HepG2 (cell line): ENCODE results near the gene OTP. TPM values are rescaled to one million over a fixed set of nuclear protein-coding genes. Genes with fewer than 3 reads are reported as not detected.

Source experiments
- ATAC-seq: fragments of 200-7000 bp; cut with Tn5 transposase; 3 replicates; pipeline ENCODE4 v1.9.1; 2020; ENCODE audit warnings: mild to moderate bottlenecking, moderate library complexity
- BruUV-seq: library from RNA; stranded (reverse); fragments of 400-500 nt; replicated peaks from 2 replicates; lab custom pipeline; 2021; lab: Mats Ljungman, UMichigan
- CTCF ChIA-PET: fragments of 300-600 bp; formaldehyde crosslinking; extraction: SDS; loops from one replicate; lab custom pipeline; 2021; ENCODE audit warnings: low total read pairs, inconsistent platforms, low intra/inter-chr PET ratio; lab: Yijun Ruan, JAX
- POLR2A ChIA-PET: fragments of 350-600 bp; sonication (Branson Sonifier 250); formaldehyde crosslinking; loops from one replicate; lab custom pipeline; 2020; ENCODE audit warnings: antibody characterized with exemption, inconsistent platforms; lab: Yijun Ruan, JAX
- DNase-seq: peaks from one replicate; pipeline ENCODE4 v3.0.0-alpha.2; 2015; ENCODE audit warnings: low spot score
- FAIRE-seq: peaks from 3 replicates; lab custom pipeline; 2011; peaks lifted over from hg19 to GRCh38; lab: Jason Lieb, UNC
- H2AFZ ChIP-seq: one replicate; pipeline ENCODE4 v1.6.1; 2011; ENCODE audit warnings: low read length, inconsistent platforms
- H3K27ac ChIP-seq: fragments of 300-600 bp; 3 replicates; pipeline ENCODE4 v1.8.0; 2011; ENCODE audit warnings: mixed run types, mild to moderate bottlenecking, mixed read lengths, low read length, inconsistent platforms; ENCODE audit not compliant: insufficient read depth; ENCODE audit errors: extremely low read length
- H3K27me3 ChIP-seq, 2 experiments: fragments of 200-600 bp in 1 of 2; 2 replicates in 1 of 2; 3 replicates in 1 of 2; pipeline versions ENCODE4 v1.6.0 to v1.8.0; 2011; ENCODE audit warnings: low read length in 2 of 2, mild to moderate bottlenecking in 2 of 2, moderate library complexity in 2 of 2, inconsistent platforms in 1 of 2; ENCODE audit not compliant: insufficient read depth in 2 of 2, control insufficient read depth in 1 of 2
- H3K36me3 ChIP-seq, 2 experiments: fragments of 200-600 bp in 1 of 2; replicated peaks in 1 of 2; 2 replicates in 1 of 2; 3 replicates in 1 of 2; pipeline versions ENCODE4 v1.5.1 to v1.8.0; 2011; ENCODE audit warnings: low read length in 2 of 2, inconsistent platforms in 1 of 2; ENCODE audit not compliant: insufficient read depth in 2 of 2, control insufficient read depth in 1 of 2
- H3K4me1 ChIP-seq: 2 replicates; pipeline ENCODE4 v1.5.1; 2012; ENCODE audit warnings: low read length, inconsistent platforms; ENCODE audit not compliant: insufficient read depth
- H3K4me2 ChIP-seq: 2 replicates; pipeline ENCODE4 v1.6.0; 2011; ENCODE audit warnings: low read depth, low read length, inconsistent platforms
- H3K4me3 ChIP-seq, 3 experiments: fragments of 200-600 bp in 1 of 3; sonication (generic), shearing (Covaris generic) in 1 of 3; replicated peaks in 1 of 3; 2 replicates each; pipeline ENCODE4 v1.5.1; 2011 to 2016; ENCODE audit warnings: low read length in 3 of 3, inconsistent platforms in 2 of 3, low read depth in 2 of 3, mild to moderate bottlenecking in 2 of 3, control low read depth in 1 of 3, mixed read lengths in 1 of 3; ENCODE audit not compliant: insufficient read depth in 1 of 3
- H3K79me2 ChIP-seq: one replicate; pipeline ENCODE4 v1.6.1; 2011; ENCODE audit warnings: low read length, inconsistent platforms; ENCODE audit not compliant: insufficient read depth
- H3K9ac ChIP-seq: 2 replicates; pipeline ENCODE4 v1.6.0; 2011; ENCODE audit warnings: mild to moderate bottlenecking, low read depth, low read length, inconsistent platforms; ENCODE audit not compliant: insufficient read depth
- H3K9me3 ChIP-seq: 2 replicates; pipeline ENCODE4 v1.5.1; 2012; ENCODE audit warnings: mild to moderate bottlenecking, low read length
- H4K20me1 ChIP-seq: 2 replicates; pipeline ENCODE4 v1.6.0; 2011; ENCODE audit warnings: inconsistent platforms, mild to moderate bottlenecking, low read length, moderate library complexity; ENCODE audit not compliant: insufficient read depth
- PAX8 ChIP-seq: sonication (generic); formaldehyde crosslinking; IDR thresholded peaks from 2 replicates; pipeline ENCODE4 v1.8.0; 2022; ENCODE audit warnings: mild to moderate bottlenecking, missing genetic modification reagents, borderline replicate concordance
- TCF12 ChIP-seq, 2 experiments: fragments of 450-650 bp in 1 of 2; sonication (generic) in 1 of 2; formaldehyde crosslinking in 1 of 2; IDR thresholded peaks; 2 replicates each; pipeline versions ENCODE4 v1.6.1 to v1.8.0; 2017 to 2022; ENCODE audit warnings: antibody characterized with exemption in 1 of 2, mild to moderate bottlenecking in 1 of 2, missing genetic modification reagents in 1 of 2, moderate library complexity in 1 of 2
- ZNF639 ChIP-seq: conservative IDR thresholded peaks from 2 replicates; pipeline ENCODE4 v1.6.1; 2018; ENCODE audit warnings: missing genetic modification reagents
- WGBS: methylation state at CpG from one replicate; pipeline ENCODE4 v1.1.6; 2017; ENCODE audit warnings: low lambda C conversion rate; 5-methylcytosine and 5-hydroxymethylcytosine counted together
- in situ Hi-C: cut with HindIII; loops from 2 replicates; pipeline ENCODE4 v1.10.0; 2017; ENCODE audit warnings: low pct_unique_long_range_greater_than_20kb; ENCODE audit not compliant: extremely low pct_ligation_motif_present
- intact Hi-C: fragments of 100-400 bp; cut with micrococcal nuclease; formaldehyde crosslinking; loops from one replicate; pipeline ENCODE4 v1.10.0; 2022; ENCODE audit not compliant: unreplicated experiment
- polyA plus RNA-seq, 8 experiments: library from polyadenylated mRNA; depleted of rRNA in 3 of 8; stranded (reverse) in 7 of 8; unstranded in 1 of 8; fragments of >200 nt; fragmentation: Illumina TruSeq in 4 of 8; extraction: Trizol in 4 of 8; gene quantifications; 2 replicates each; pipeline versions ENCODE4 v1.2.1 to v1.2.3, GENCODE V29; 2011 to 2016; ENCODE audit warnings: low read depth in 4 of 8, missing spikeins in 1 of 8, mixed read lengths in 1 of 8; ENCODE audit not compliant: insufficient read depth in 1 of 8
- total RNA-seq, 5 experiments: library from RNA; depleted of rRNA; stranded (reverse); fragments of >200 nt; fragmentation: Illumina TruSeq; extraction: Trizol; gene quantifications; 2 replicates each; pipeline ENCODE4 v1.2.3, GENCODE V29; 2016; ENCODE audit warnings: low read depth in 1 of 5

OTP gene
- total and polyA plus RNA-seq, 2 of the 13 experiments (the other 11 are each of a cell fraction or from before 2014, with no cell fraction given), result not detected

GRCh38 chr5:77640589-77641396, 2.3 kb upstream of the OTP start:
- DNase-seq, result no peak
- H4K20me1 ChIP-seq, result 0 out of 2 replicates have a peak, but pooled peaks cover 3% of the 10 kb centered on the region
- 61% methylated on average over 44 of the region's 45 CpGs for WGBS
- no peaks in the 10 kb centered on the region for H3K36me3 ChIP-seq
- H3K4me3 ChIP-seq, result no peak overlapping the region
- no peak overlapping the region for H3K9ac ChIP-seq
- no peaks in the 10 kb centered on the region for H3K79me2 ChIP-seq
- TF ChIP-seq ZNF639 (CRISPR knock-in tag) (no peak), TCF12 (IDR thresholded peaks at IDR 0.05) (no peak), TCF12 (CRISPR knock-in tag; IDR thresholded peaks at IDR 0.05) (no peak), PAX8 (CRISPR knock-in tag) (no peak)
- peak; percentile 18; the same call in 2 of the 3 replicates for ATAC-seq
- no TSS peak for BruUV-seq
- H3K9me3 ChIP-seq, result no peaks in the 10 kb centered on the region
- H3K4me2 ChIP-seq, result 0 out of 2 replicates have a peak overlapping the region, but pooled peaks have one; percentile 7
- CTCF ChIA-PET, result no interaction called here
- H3K27me3 ChIP-seq, result peaks cover 6 to 88% of the 10 kb centered on the region in 2 experiments
- intact Hi-C loops, result no loop called here
- H2AFZ ChIP-seq, result no peak overlapping the region
- H3K27ac ChIP-seq, result no peak overlapping the region
- POLR2A ChIA-PET, result no interaction called here
- FAIRE-seq, result no peak
- H3K4me1 ChIP-seq, result no peaks in the 10 kb centered on the region
- in situ Hi-C loops, result loop anchor here (10.0 kb wide), 1 partner anchor 344 kb away; no protein-coding TSS in a partner anchor
